GM23338 (cell line): ENCODE results near the gene ACOD1. TPM values are rescaled to one million over a fixed set of nuclear protein-coding genes. Genes with fewer than 3 reads are reported as not detected.

Experiments
- ATAC-seq: fragments of 200-7000 bp; cut with Tn5 transposase; 3 replicates; pipeline ENCODE4 v1.9.1; 2020
- DNase-seq: peaks from one replicate; pipeline ENCODE4 v3.0.0-alpha.2; 2015; ENCODE audit warnings: low spot score
- H2AFZ ChIP-seq: fragments of 200-600 bp; sonication (generic); 2 replicates; pipeline ENCODE4 v1.8.0; 2016; ENCODE audit warnings: antibody characterized with exemption, mild to moderate bottlenecking, moderate library complexity
- H3F3A ChIP-seq: fragments of 200-600 bp; sonication (generic); replicated peaks from 2 replicates; pipeline ENCODE4 v1.8.0; 2017; ENCODE audit warnings: antibody characterized with exemption, mixed run types, low read depth
- H3K27ac ChIP-seq: fragments of 200-600 bp; sonication (generic); 2 replicates; pipeline ENCODE4 v1.6.1; 2016; ENCODE audit warnings: low read depth
- H3K27me3 ChIP-seq: fragments of 200-600 bp; sonication (generic); 2 replicates; pipeline ENCODE4 v1.8.0; 2016; ENCODE audit warnings: mild to moderate bottlenecking, mixed run types, moderate library complexity; ENCODE audit not compliant: insufficient read depth
- H3K36me3 ChIP-seq: fragments of 200-600 bp; sonication (generic); 2 replicates; pipeline ENCODE4 v1.8.0; 2016; ENCODE audit warnings: mild to moderate bottlenecking; ENCODE audit not compliant: insufficient read depth
- H3K4me1 ChIP-seq: fragments of 200-600 bp; sonication (generic); 2 replicates; pipeline ENCODE4 v1.8.0; 2016; ENCODE audit warnings: mild to moderate bottlenecking, moderate library complexity; ENCODE audit not compliant: insufficient read depth
- H3K4me2 ChIP-seq: fragments of 200-600 bp; sonication (generic); 2 replicates; pipeline ENCODE4 v1.7.1; 2017; ENCODE audit warnings: mixed run types
- H3K4me3 ChIP-seq: fragments of 200-600 bp; sonication (generic); 2 replicates; pipeline ENCODE4 v1.6.1; 2016; ENCODE audit warnings: mixed run types
- H3K79me2 ChIP-seq: fragments of 200-600 bp; sonication (generic); replicated peaks from 2 replicates; pipeline ENCODE4 v1.8.0; 2017; ENCODE audit warnings: mild to moderate bottlenecking; ENCODE audit not compliant: insufficient read depth
- H3K9me2 ChIP-seq: fragments of 200-600 bp; sonication (generic); 2 replicates; pipeline ENCODE4 v1.8.0; 2017; ENCODE audit not compliant: insufficient read depth
- H4K20me1 ChIP-seq: fragments of 200-600 bp; sonication (generic); replicated peaks from 2 replicates; pipeline ENCODE4 v1.8.0; 2017; ENCODE audit warnings: mild to moderate bottlenecking; ENCODE audit not compliant: insufficient read depth
- H3K27ac Mint-ChIP-seq: 2 replicates; pipeline ENCODE4 v1.8.0; 2020; ENCODE audit warnings: inconsistent platforms, mild to moderate bottlenecking, moderate library complexity, mixed read lengths
- H3K27me3 Mint-ChIP-seq: 3 replicates; pipeline ENCODE4 v1.8.0; 2022; ENCODE audit warnings: low read depth, mild to moderate bottlenecking, moderate library complexity, mixed read lengths, inconsistent platforms; ENCODE audit not compliant: insufficient read depth, poor library complexity
- H3K36me3 Mint-ChIP-seq: 3 replicates; pipeline ENCODE4 v1.8.0; 2021; ENCODE audit warnings: low read depth, mild to moderate bottlenecking, inconsistent platforms, moderate library complexity, mixed read lengths
- H3K4me1 Mint-ChIP-seq: 3 replicates; pipeline ENCODE4 v1.8.0; 2020; ENCODE audit warnings: mild to moderate bottlenecking, inconsistent platforms, mixed read lengths
- H3K4me3 Mint-ChIP-seq: 3 replicates; pipeline ENCODE4 v1.8.0; 2021; ENCODE audit warnings: moderate library complexity, mild to moderate bottlenecking, inconsistent platforms, mixed read lengths
- H3K9me3 Mint-ChIP-seq: 3 replicates; pipeline ENCODE4 v1.8.0; 2020; ENCODE audit warnings: moderate library complexity, mild to moderate bottlenecking, inconsistent platforms, mixed read lengths
- CREB1 ChIP-seq: fragments of 250-450 bp; sonication (Bioruptor Pico); IDR thresholded peaks from 2 replicates; pipeline ENCODE4 v1.5.0; 2020; ENCODE audit warnings: low read depth, mild to moderate bottlenecking, moderate library complexity
- ETS1 ChIP-seq: IDR thresholded peaks from 2 replicates; pipeline ENCODE4 v1.6.1; 2016; ENCODE audit warnings: antibody characterized with exemption
- POLR2AphosphoS5 ChIP-seq: IDR thresholded peaks from 2 replicates; pipeline ENCODE4 v1.6.1; 2016; ENCODE audit warnings: antibody characterized with exemption, low read depth
- STAT1 ChIP-seq: IDR thresholded peaks from one replicate; pipeline ENCODE4 v1.6.1; 2016; ENCODE audit warnings: antibody characterized with exemption; ENCODE audit not compliant: unreplicated experiment
- ZNF462 ChIP-seq: fragments of 250-450 bp; sonication (Bioruptor Pico); IDR thresholded peaks from 2 replicates; pipeline ENCODE4 v1.5.0; 2020; ENCODE audit warnings: mild to moderate bottlenecking, moderate library complexity
- polyA plus RNA-seq: library from polyadenylated mRNA; unstranded; fragments of >200 nt; fragmentation: Nextera tagmentation; extraction: Ambion mirVana; gene quantifications from 2 replicates; pipeline ENCODE4 v1.2.1, GENCODE V29; 2016
- total RNA-seq: library from RNA; depleted of rRNA; stranded (reverse); fragments of >200 nt; shearing (Covaris generic); gene quantifications from 2 replicates; pipeline ENCODE4 v1.2.3, GENCODE V29; 2014

Gene ACOD1
- total and polyA plus RNA-seq, 2 experiments from 2014 or later: not detected

DNA sequence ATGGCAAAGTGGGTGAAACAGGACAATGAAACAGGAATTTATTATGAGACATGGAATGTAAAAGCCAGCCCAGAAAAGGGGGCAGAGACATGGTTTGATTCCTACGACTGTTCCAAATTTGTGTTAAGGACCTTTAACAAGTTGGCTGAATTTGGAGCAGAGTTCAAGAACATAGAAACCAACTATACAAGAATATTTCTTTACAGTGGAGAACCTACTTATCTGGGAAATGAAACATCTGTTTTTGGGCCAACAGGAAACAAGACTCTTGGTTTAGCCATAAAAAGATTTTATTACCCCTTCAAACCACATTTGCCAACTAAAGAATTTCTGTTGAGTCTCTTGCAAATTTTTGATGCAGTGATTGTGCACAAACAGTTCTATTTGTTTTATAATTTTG lies 52.2 kb downstream of the ACOD1 start:
- DNase-seq (no peak), ATAC-seq (no peak)
- H3K4me2 ChIP-seq: no peak overlapping the region
- Mint-ChIP-seq H3K27ac (no peak overlapping the region), H3K9me3 (no peaks in the 10 kb centered on the region), H3K36me3 (peaks cover 28% of the 10 kb centered on the region; the same call in 2 of the 3 replicates), H3K27me3 (no peaks in the 10 kb centered on the region), H3K4me1 (peaks cover 3% of the 10 kb centered on the region; the same call in 1 of the 3 replicates), H3K4me3 (no peak overlapping the region)
- H3K27ac ChIP-seq: no peak overlapping the region
- no peaks in the 10 kb centered on the region for H3K36me3 ChIP-seq
- no peak overlapping the region for H3K4me3 ChIP-seq
- no peaks in the 10 kb centered on the region for H3K27me3 ChIP-seq
- H3K79me2 ChIP-seq: no peaks in the 10 kb centered on the region
- no peak overlapping the region for H2AFZ ChIP-seq
- no peaks in the 10 kb centered on the region for H3K4me1 ChIP-seq
- no peaks in the 10 kb centered on the region; the same call in 1 of the 2 replicates for H4K20me1 ChIP-seq
- no peaks in the 10 kb centered on the region for H3F3A ChIP-seq
- H3K9me2 ChIP-seq: no peaks in the 10 kb centered on the region
- TF ChIP-seq ETS1 (no peak), ZNF462 (CRISPR knock-in tag) (no peak), POLR2AphosphoS5 (no peak), STAT1 (no peak), CREB1 (CRISPR knock-in tag) (no peak)
